Frontal cortex (tissue), 4 donors: Measurements from ENCODE around the gene IPO9. TPM values are rescaled to one million over a fixed set of nuclear protein-coding genes. Genes with fewer than 3 reads are reported as not detected.
"Not testable (repeated sequence)": the region's sequence is repeated elsewhere in the genome, so short reads cannot be mapped to it uniquely, and the experiment has no call there.

Experiments used
- DNase-seq, 2 donors: peaks; one replicate each; pipeline ENCODE4 v3.0.0; 2012; ENCODE audit warnings: low spot score in 2 of 2
- FAIRE-seq: peaks from 2 replicates; lab custom pipeline; 2012; peaks lifted over from hg19 to GRCh38; lab: Jason Lieb, UNC
- total RNA-seq: library from RNA; depleted of rRNA; stranded (reverse); fragments of >200 nt; gene quantifications from one replicate; pipeline ENCODE4 v1.2.3, GENCODE V29; 2014
- donor health status: control.
- donor health status: control.
- donor health status: control.

The IPO9 gene
- total RNA-seq, 1 donor from 2014 or later = 33.4 TPM

DNA sequence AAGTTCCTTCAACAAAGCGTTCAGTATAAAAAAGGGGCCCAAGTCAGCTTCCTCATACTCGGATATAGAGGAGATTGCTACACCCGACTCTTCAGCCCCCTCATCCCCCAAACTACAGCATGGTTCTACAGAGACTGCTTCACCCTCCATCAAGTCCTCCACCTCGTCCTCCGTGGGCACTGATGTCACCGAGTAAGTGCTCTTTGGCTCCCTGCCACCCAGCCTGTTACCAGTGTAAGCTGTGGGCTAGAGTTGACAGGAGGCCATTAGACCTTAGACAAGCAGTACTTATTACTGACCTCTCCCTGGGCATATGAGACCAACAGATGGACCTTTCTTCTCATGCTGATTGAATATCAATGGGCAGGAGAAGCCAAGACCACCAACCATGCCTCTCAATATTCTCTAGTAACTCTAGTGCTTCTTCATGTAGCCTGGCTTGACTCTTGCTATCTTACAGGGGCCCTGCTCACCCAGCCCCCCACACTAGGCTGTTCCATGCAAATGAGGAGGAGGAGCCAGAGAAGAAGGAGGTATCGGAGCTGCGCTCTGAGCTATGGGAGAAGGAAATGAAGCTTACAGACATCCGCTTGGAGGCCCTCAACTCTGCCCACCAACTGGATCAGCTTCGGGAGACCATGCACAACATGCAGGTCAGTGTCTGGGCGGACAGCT lies 20.9 kb upstream of the IPO9 start:
- FAIRE-seq = no peak

DNA sequence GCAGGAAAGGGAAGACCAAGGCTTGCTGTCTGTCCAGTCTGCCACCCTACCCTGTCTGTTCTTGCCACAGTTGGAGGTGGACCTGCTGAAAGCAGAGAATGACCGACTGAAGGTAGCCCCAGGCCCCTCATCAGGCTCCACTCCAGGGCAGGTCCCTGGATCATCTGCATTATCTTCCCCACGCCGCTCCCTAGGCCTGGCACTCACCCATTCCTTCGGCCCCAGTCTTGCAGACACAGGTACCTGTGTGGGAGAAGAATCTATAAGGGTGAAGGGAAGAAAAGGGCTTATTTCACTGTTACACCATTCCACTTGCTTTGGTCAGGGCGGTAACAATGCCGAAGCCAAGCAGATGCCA lies 20.3 kb upstream of the IPO9 start:
- FAIRE-seq (no peak), DNase-seq (no peak)

More for the DNA sequence above, 20.9 kb upstream of the IPO9 start:
- DNase-seq = no peak

- DNase-seq = no peak
- no peak for FAIRE-seq
Observed at GRCh38 chr1:201809876-201810275, 19.1 kb upstream of the IPO9 start.

DNA sequence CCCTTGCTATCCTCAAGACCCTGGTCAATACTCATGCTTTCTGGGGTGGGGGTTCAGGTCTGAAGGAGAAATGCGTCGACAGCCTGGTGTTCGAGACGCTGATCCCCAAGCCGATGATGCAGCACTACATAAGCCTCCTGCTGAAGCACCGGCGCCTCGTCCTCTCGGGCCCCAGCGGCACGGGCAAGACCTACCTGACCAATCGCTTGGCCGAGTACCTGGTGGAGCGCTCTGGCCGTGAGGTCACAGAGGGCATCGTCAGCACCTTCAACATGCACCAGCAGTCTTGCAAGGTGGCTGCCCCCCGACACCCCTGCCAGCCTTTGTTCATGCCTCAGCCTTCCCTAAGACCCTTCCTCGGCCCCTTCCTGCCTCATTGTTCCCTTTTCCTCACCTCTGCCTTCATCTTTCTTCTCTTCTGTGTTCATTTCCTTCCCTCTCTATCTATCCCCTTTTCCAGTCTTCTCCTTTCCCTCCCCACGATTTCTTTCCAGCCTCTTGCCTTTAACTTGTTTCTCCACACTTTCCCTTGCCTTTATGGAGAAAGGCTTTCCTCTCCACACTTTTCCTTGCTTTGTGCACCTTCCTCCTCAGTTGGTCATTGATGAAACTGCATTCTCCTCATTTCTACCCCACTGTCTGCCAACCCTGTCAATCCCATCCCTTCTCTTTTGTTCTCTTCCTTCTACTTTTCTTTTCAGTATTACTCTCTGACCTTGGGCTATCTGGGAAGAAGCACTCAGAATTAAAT lies 18.3 kb upstream of the IPO9 start:
- no peak for FAIRE-seq
- DNase-seq = no peak

GRCh38 chr1:201813226-201813625 lies 15.7 kb upstream of the IPO9 start:
- FAIRE-seq = no peak
- no peak for DNase-seq

GRCh38 chr1:201816309-201816854 lies 12.6 kb upstream of the IPO9 start:
- FAIRE-seq (peak; percentile 85), DNase-seq (no peak)

- no peak for FAIRE-seq
- no peak for DNase-seq
Observed at GRCh38 chr1:201818971-201819750, 9.8 kb upstream of the IPO9 start.

DNA sequence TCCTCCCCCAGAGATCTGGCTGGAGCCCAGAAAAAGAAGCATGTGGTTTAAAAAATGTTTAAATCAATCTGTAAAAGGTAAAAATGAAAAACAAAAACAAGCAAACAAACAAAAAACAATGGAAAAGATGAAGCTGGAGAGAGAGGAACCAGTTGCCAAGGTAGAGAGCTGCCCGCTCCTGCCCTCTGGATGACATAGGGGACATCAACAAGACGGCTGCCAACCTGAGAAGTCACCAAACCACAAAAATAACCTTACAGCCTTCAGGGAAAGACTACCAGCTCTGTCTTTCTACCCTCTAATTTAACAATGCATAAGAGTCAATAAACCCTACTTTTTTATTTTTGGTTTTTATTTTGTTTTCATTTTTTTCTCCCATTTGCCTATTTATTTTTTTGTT lies 8.5 kb upstream of the IPO9 start:
- FAIRE-seq (no peak), DNase-seq (no peak)

DNA sequence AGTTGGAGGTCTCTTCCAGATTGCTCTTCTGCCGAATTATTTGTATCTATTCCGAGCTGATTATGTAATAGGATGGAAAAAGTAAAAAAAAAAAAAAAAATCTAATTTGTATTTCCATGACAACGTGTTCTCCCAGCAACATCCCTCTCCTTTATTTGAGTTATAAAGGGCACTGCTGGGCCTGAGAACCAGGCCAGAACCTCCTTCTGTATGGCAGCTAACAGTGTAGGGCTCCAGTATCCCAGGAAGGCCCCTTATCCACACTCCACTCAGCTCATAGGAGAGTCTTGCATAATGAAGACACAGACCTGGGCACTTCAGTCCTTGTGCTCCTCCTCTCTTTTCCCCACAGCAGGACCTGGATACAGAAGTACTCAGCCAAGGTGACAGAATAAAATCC lies 3.7 kb upstream of the IPO9 start:
- no peak for FAIRE-seq
- DNase-seq = peak in 1 of 2 donors; percentile 40

- FAIRE-seq = no peak
Observed at GRCh38 chr1:201826830-201827229, 2.1 kb upstream of the IPO9 start.

GRCh38 chr1:201827321-201828216 lies 1.4 kb upstream of the IPO9 start:
- FAIRE-seq (no peak), DNase-seq (no peak)

More at GRCh38 chr1:201826830-201827229, 2.1 kb upstream of the IPO9 start:
- no peak for DNase-seq

DNA sequence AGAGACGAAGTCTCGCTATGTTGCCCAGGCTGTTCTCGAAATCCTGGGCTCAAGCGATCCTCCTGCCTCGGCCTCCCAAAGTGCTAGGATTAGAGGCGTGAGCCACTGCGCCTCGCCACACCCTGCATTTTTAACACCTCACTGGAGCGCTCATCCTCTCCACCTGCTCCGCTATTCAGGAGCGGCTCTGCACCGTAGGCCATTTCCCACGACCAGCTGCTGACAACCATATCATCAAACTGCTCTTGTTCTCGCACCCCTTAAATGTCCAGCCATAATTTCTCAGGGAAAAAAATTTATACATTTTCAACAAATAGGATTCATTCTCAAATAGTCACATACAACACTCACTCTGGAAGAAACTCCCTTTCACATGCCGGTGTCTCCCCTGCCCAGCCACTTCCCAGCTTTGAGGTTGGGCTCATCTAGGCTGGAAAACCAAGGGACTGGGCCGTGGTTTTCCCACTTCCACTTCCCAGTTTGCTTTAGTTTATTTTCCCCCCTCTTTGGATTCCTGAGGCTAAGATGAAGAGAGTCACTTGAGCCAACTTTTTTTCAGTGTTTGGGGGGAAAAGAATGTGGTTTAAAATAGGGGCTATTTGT lies 639 bp upstream of the IPO9 start:
- FAIRE-seq = no peak
- DNase-seq = no peak

DNA sequence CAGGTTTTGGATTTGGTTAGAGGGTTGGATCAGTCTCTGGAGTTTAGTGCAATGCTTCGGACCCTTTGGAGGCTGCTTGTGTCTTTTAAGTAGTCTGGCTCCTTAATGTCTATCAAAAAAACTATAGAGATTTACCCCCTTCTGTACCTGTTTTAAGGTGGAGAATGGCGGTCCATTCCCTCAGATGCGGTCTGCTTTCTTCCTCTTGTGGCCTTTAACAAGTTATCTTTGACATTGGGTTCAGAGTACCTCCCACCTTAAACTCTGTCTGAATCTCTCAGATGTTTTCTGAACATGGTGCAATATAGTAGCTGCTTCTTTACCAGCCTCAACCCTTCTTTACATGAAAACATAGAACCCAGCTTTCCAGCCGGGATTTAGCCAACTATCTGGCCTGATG lies 2.4 kb downstream of the IPO9 start:
- DNase-seq (no peak), FAIRE-seq (no peak)

- no peak for FAIRE-seq
- no peak for DNase-seq
Observed at GRCh38 chr1:201834621-201835020, 5.7 kb downstream of the IPO9 start.

DNA sequence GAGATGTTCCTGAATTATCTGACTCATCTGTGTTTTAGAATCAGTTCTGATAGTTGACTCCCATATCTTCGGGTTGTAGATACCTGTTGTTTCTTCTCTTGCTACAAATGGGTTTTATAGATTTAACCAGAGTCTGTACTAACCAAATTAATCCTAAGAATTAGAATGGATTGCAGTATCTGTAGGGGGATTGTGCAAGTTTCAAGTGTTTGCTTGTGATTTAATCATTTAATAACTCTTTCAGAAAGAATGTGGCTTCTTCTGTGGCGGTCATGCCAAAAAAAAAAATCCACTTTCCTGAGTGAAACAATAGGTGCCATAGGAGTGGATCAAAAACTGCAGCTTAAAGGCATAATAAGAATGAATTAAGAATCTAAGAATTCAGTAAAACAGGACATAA lies 9.4 kb downstream of the IPO9 start:
- FAIRE-seq (no peak), DNase-seq (no peak)

- not testable (repeated sequence) for FAIRE-seq, DNase-seq
Observed at GRCh38 chr1:201839089-201839488, 10.1 kb downstream of the IPO9 start.

DNA sequence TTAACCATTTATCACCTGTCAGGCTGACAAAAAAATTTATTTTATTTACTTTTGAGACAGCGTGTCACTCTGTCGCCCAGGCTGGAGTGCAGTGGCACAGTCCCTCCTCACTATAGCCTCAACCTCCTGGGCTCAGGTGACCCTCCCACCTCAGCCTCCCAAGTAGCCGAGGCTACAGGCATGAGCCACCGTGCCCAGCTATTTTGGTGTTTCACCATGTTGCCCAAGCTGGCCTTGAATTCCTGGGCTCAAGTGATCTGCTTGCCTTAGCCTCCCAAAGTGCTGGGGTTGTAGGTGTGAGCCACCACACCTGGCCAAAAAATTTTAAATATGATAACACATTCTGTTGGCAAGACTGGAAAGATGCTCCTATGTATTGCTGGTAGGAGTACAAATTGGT lies 11.1 kb downstream of the IPO9 start:
- FAIRE-seq (no peak), DNase-seq (no peak)

DNA sequence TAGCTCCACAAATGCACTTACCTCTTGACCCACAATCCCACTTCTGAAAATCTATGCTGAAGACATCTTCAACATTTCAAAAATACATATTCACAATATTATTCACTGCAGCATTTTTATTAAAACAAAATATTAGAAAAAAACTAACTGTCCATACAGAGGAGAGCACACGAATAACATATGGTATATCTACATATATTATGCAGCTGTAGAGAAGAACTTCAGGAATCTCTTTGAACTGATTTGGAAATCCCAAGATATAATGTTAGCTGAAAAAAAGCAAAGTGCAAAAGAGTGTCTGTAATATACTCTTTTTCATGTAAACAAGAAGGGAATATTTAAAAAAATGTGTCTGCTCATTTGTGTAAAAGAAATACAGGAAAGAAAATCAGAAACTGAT lies 11.5 kb downstream of the IPO9 start:
- DNase-seq (no peak), FAIRE-seq (no peak)

DNA sequence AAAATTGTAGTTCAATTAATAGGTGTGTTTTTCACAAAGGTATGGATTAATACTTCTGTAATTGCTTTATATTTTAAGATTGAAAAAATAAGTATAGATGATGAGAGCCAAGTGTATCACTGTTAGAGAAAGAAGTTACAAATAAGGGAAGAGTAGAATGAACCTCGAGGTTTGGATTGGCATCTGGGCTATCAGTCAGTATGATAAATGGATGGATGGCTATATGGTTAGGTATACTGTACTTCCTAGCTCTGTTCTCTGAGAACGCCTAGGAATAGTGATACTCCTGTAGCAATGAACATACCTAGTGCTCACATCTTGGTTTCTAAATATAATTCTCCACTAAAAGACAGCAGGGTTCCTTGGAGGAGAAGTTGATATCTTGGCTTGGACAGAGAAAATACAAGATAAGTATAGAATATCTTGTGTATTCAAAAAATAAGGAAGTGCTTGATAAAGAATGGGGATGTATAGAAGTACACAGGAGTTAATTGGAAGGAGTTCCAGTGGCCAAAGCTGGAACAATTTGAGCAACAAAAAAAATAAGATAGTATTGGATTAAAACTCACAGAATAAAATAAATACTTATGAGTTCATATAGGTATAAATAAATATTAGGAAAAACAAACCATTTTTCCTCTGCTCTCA lies 12.4 kb downstream of the IPO9 start:
- DNase-seq = no peak
- FAIRE-seq = no peak
